ENCODE data around the gene NDUFB7. TPM values are rescaled to one million over a fixed set of nuclear protein-coding genes. Genes with fewer than 3 reads are reported as not detected.

Gene NDUFB7
- total RNA-seq, 1 donor from 2014 or later: 400 TPM

GRCh38 chr19:14580623-14581237 is 8.9 kb upstream of the NDUFB7 start:
- no peak overlapping the region for H3K4me3 ChIP-seq (ENCODE audit: low read depth, low read length)
- no peak for TF ChIP-seq CTCF (conservative IDR thresholded peaks at IDR 0.05; ENCODE audit: low read depth, low read length)
- no peak for DNase-seq (ENCODE audit: low read depth)

- DNase-seq (ENCODE audit: low read depth): no peak
- no peak overlapping the region for H3K4me3 ChIP-seq (ENCODE audit: low read depth, low read length)
- no peak for TF ChIP-seq CTCF (conservative IDR thresholded peaks at IDR 0.05; ENCODE audit: low read depth, low read length)
These were observed 6.1 kb upstream of the NDUFB7 start for GRCh38 chr19:14577885-14578427.

- no peak overlapping the region for H3K4me3 ChIP-seq (ENCODE audit: low read depth, low read length)
- no peak for DNase-seq (ENCODE audit: low read depth)
- TF ChIP-seq CTCF (conservative IDR thresholded peaks at IDR 0.05; ENCODE audit: low read depth, low read length): no peak
These were observed 5.4 kb upstream of the NDUFB7 start for GRCh38 chr19:14577264-14577663.

GRCh38 chr19:14576363-14576762 is 4.5 kb upstream of the NDUFB7 start:
- TF ChIP-seq CTCF (conservative IDR thresholded peaks at IDR 0.05; ENCODE audit: low read depth, low read length): no peak
- no peak for DNase-seq (ENCODE audit: low read depth)
- no peak overlapping the region for H3K4me3 ChIP-seq (ENCODE audit: low read depth, low read length)

GRCh38 chr19:14575428-14575980 is 3.6 kb upstream of the NDUFB7 start:
- no peak for TF ChIP-seq CTCF (conservative IDR thresholded peaks at IDR 0.05; ENCODE audit: low read depth, low read length)
- no peak for DNase-seq (ENCODE audit: low read depth)
- no peak overlapping the region for H3K4me3 ChIP-seq (ENCODE audit: low read depth, low read length)

- no peak for TF ChIP-seq CTCF (conservative IDR thresholded peaks at IDR 0.05; ENCODE audit: low read depth, low read length)
- peak overlapping the region; percentile 100 for H3K4me3 ChIP-seq (ENCODE audit: low read depth, low read length)
- no peak for DNase-seq (ENCODE audit: low read depth)
These were observed 870 bp downstream of the NDUFB7 start for GRCh38 chr19:14570864-14571527.
